B cell (primary cell): Measurements from ENCODE around the gene FGF21.

ENCODE experiments used
- EZH2 ChIP-seq: IDR thresholded peaks from 2 replicates; pipeline ENCODE4 v1.6.1; 2012; ENCODE audit warnings: borderline replicate concordance, low read depth, mild to moderate bottlenecking, moderate library complexity, low read length; ENCODE audit not compliant: insufficient read depth, poor library complexity, severe bottlenecking
- TF ChIP-seq, protein P1 (sequence below): fragments of 200-600 bp; IDR thresholded peaks from one replicate; pipeline ENCODE4 v1.8.0; 2022; ENCODE audit warnings: antibody characterized with exemption, mild to moderate bottlenecking

- TF ChIP-seq, protein P1, sequence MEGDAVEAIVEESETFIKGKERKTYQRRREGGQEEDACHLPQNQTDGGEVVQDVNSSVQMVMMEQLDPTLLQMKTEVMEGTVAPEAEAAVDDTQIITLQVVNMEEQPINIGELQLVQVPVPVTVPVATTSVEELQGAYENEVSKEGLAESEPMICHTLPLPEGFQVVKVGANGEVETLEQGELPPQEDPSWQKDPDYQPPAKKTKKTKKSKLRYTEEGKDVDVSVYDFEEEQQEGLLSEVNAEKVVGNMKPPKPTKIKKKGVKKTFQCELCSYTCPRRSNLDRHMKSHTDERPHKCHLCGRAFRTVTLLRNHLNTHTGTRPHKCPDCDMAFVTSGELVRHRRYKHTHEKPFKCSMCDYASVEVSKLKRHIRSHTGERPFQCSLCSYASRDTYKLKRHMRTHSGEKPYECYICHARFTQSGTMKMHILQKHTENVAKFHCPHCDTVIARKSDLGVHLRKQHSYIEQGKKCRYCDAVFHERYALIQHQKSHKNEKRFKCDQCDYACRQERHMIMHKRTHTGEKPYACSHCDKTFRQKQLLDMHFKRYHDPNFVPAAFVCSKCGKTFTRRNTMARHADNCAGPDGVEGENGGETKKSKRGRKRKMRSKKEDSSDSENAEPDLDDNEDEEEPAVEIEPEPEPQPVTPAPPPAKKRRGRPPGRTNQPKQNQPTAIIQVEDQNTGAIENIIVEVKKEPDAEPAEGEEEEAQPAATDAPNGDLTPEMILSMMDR: no peak
- no peak for TF ChIP-seq EZH2
Measured at GRCh38 chr19:48720613-48721296, 34.6 kb upstream of the FGF21 start.
